ENCODE results near the gene SOX14.
A peak's percentile ranks its signal among the peaks of the same experiment; 100 is the strongest.

The SOX14 gene

GRCh38 chr3:137746808-137747207 lies 17.3 kb upstream of the SOX14 start:
- ChIA-PET POLR2A (no interaction called here), CTCF (no interaction called here)
- DNase-seq (ENCODE audit: extremely low spot score), result no peak
- no peak for TF ChIP-seq CTCF (IDR thresholded peaks at IDR 0.05; ENCODE audit: control extremely low read depth, extremely low read depth, low read depth, missing control alignments)

- ChIA-PET CTCF (no interaction called here), POLR2A (no interaction called here)
Measured at GRCh38 chr3:137759505-137759904, 4.6 kb upstream of the SOX14 start.

GRCh38 chr3:137760341-137761098 lies 3.6 kb upstream of the SOX14 start:
- TF ChIP-seq CTCF (IDR thresholded peaks at IDR 0.05; ENCODE audit: control extremely low read depth, extremely low read depth, low read depth, missing control alignments), result no peak
- peak; percentile 6 for DNase-seq (ENCODE audit: extremely low spot score)
- CTCF ChIA-PET, result no interaction called here
- POLR2A ChIA-PET, result no interaction called here

More at GRCh38 chr3:137759505-137759904, 4.6 kb upstream of the SOX14 start:
- no peak for TF ChIP-seq CTCF (IDR thresholded peaks at IDR 0.05; ENCODE audit: control extremely low read depth, extremely low read depth, low read depth, missing control alignments)
- DNase-seq (ENCODE audit: extremely low spot score), result no peak

GRCh38 chr3:137761099-137761562 lies 3.0 kb upstream of the SOX14 start:
- DNase-seq (ENCODE audit: extremely low spot score), result peak; percentile 8
- TF ChIP-seq CTCF (IDR thresholded peaks at IDR 0.05; ENCODE audit: control extremely low read depth, extremely low read depth, low read depth, missing control alignments), result no peak
- ChIA-PET POLR2A (no interaction called here), CTCF (no interaction called here)

GRCh38 chr3:137761563-137762503 lies 2.3 kb upstream of the SOX14 start:
- no peak for TF ChIP-seq CTCF (IDR thresholded peaks at IDR 0.05; ENCODE audit: control extremely low read depth, extremely low read depth, low read depth, missing control alignments)
- no peak for DNase-seq (ENCODE audit: extremely low spot score)
- ChIA-PET CTCF (no interaction called here), POLR2A (no interaction called here)

- TF ChIP-seq CTCF (IDR thresholded peaks at IDR 0.05; ENCODE audit: control extremely low read depth, extremely low read depth, low read depth, missing control alignments), result no peak
- POLR2A ChIA-PET, result no interaction called here
- DNase-seq (ENCODE audit: extremely low spot score), result no peak
- CTCF ChIA-PET, result no interaction called here
Measured at GRCh38 chr3:137762674-137763593, 1.2 kb upstream of the SOX14 start.

Measured in GM10248 (cell line).